Activated CD4-positive, alpha-beta memory T cell treated with anti-CD3 and anti-CD28 coated beads, Interleukin-2, amount 10 ng/mL, durations not matched to agents 7 days and 5 days (primary cell): ENCODE measurements around the gene BCAS3. TPM values are rescaled to one million over a fixed set of nuclear protein-coding genes. Genes with fewer than 3 reads are reported as not detected.

Experiments used
- CTCF ChIA-PET: fragments of 350-600 bp; sonication (Branson Sonifier 250); formaldehyde crosslinking; loops from one replicate; lab custom pipeline; 2021; ENCODE audit warnings: antibody characterized with exemption, inconsistent platforms; lab: Charles Lee
- POLR2A ChIA-PET: fragments of 350-600 bp; sonication (Branson Sonifier 250); formaldehyde crosslinking; loops from one replicate; lab custom pipeline; 2021; ENCODE audit warnings: antibody characterized with exemption; lab: Charles Lee
- DNase-seq: peaks from one replicate; pipeline ENCODE4 v3.0.0-alpha.2; 2020
- H3K27ac Mint-ChIP-seq: one replicate; pipeline ENCODE4 v1.8.0; 2021; ENCODE audit warnings: mild to moderate bottlenecking, mixed read lengths
- H3K27me3 Mint-ChIP-seq: one replicate; pipeline ENCODE4 v1.8.0; 2021; ENCODE audit warnings: mixed read lengths
- H3K36me3 Mint-ChIP-seq: one replicate; pipeline ENCODE4 v1.8.0; 2021; ENCODE audit warnings: low read depth, mixed read lengths
- H3K4me1 Mint-ChIP-seq: one replicate; pipeline ENCODE4 v1.8.0; 2021; ENCODE audit warnings: mixed read lengths
- H3K4me3 Mint-ChIP-seq: one replicate; pipeline ENCODE4 v1.8.0; 2021; ENCODE audit warnings: mild to moderate bottlenecking, mixed read lengths
- H3K9me3 Mint-ChIP-seq: one replicate; pipeline ENCODE4 v1.8.0; 2021; ENCODE audit warnings: mixed read lengths
- total RNA-seq, 2 experiments: library from RNA; stranded (reverse); gene quantifications; one replicate each; pipeline ENCODE4 v1.2.3, GENCODE V29; 2021

The BCAS3 gene
- total RNA-seq, 2 experiments from 2014 or later: 16.2 to 19.8 TPM

DNA sequence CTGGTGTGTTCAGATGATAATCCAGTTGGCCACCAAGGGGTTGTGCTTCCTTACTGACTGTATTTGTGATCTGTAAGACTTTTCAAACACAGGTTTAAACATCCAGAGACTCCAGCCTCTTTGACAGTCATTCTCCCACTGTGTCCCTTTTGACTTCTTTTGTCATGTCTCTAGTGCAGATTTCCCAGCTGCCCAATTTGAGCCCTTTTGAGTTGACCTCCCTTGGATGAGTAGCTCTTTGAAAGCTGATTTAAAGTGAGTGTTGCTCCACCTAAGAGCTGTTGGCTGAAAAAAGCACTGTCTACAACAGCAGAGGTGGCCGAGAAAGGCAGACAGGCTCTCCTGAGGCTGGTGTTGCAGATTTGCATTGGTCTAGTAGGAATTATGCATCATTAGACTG, 533.6 kb downstream of the BCAS3 start:
- Mint-ChIP-seq H3K9me3 (no peaks in the 10 kb centered on the region), H3K27ac (no peak overlapping the region), H3K4me1 (no peaks in the 10 kb centered on the region), H3K36me3 (no peaks in the 10 kb centered on the region), H3K27me3 (no peaks in the 10 kb centered on the region), H3K4me3 (no peak overlapping the region)
- CTCF ChIA-PET: no interaction called here
- DNase-seq: no peak
- POLR2A ChIA-PET: interaction anchor here (1.1 kb wide), 1 partner anchor 10 kb away, joined by 3 read pairs; no protein-coding TSS in a partner anchor

DNA sequence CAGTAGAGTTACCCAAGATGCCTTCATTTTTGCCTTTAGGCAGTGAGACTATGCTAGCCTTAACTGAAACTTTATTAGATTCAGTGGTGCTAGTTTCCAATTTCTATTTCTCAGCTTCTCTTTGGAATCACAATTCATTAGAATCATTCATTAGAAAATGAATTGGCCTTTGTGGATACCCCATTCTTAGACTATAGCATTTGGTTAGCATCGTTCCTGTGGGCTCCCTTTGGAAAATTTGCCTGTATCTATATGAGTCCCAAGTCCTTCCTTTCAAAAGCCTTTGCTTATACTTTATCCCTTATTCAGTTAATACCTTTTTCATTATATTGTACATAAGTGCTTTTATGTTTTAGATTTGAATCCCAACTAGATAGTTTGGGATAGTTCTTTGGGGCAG, 535.0 kb downstream of the BCAS3 start:
- ChIA-PET CTCF (no interaction called here), POLR2A (no interaction called here)
- no peaks in the 10 kb centered on the region for H3K9me3 Mint-ChIP-seq
- peaks cover 2% of the 10 kb centered on the region for H3K4me1 Mint-ChIP-seq
- no peaks in the 10 kb centered on the region for H3K36me3 Mint-ChIP-seq
- H3K4me3 Mint-ChIP-seq: no peak overlapping the region
- no peaks in the 10 kb centered on the region for H3K27me3 Mint-ChIP-seq
- H3K27ac Mint-ChIP-seq: no peak overlapping the region
- DNase-seq: no peak

DNA sequence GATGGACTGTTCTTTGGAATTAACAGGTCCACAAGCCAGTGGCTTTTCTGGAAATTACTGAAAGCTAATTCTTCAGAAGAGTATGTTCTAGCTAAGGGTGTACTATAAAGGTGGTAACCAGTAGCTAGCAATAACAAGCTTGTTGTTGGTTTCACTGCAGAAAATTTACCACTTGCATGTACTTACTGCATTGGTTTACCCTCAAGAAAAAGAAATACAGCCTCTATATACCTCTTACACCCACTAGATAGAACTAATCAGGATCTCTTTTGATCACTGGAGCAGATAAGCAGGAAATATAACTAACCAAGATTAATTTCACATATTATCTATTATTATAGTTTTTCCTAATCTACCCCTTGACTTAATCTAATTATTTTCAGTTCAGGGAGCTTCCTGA, 537.1 kb downstream of the BCAS3 start:
- Mint-ChIP-seq H3K9me3 (no peaks in the 10 kb centered on the region), H3K4me1 (peaks cover 23% of the 10 kb centered on the region)

DNA sequence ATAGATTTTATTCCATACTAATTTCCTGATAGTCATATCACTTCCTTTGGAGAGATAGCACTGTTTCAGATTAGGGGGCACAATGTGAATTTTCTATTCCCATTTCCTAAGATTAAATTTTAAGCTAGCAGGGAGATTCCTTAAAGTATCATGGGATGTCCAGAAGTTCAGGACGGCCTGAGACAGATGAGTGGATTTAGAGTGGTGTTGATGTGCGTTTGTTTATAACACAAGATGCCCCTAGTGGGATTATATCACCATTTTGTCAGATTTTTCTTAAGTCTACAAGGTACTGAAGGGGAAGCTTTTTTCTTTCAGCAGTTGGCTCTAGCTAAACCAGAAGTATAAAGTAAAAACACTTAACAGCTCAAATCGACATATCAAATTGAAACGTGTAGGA, 538.4 kb downstream of the BCAS3 start:
- Mint-ChIP-seq H3K4me1 (peaks cover 32% of the 10 kb centered on the region), H3K9me3 (no peaks in the 10 kb centered on the region), H3K4me3 (no peak overlapping the region), H3K36me3 (no peaks in the 10 kb centered on the region), H3K27me3 (no peaks in the 10 kb centered on the region), H3K27ac (no peak overlapping the region)
- ChIA-PET CTCF (no interaction called here), POLR2A (no interaction called here)
- DNase-seq: no peak

More for the DNA sequence above, 537.1 kb downstream of the BCAS3 start:
- ChIA-PET CTCF (no interaction called here), POLR2A (no interaction called here)
- H3K4me3 Mint-ChIP-seq: no peak overlapping the region
- no peak overlapping the region for H3K27ac Mint-ChIP-seq
- DNase-seq: no peak
- no peaks in the 10 kb centered on the region for H3K36me3 Mint-ChIP-seq
- H3K27me3 Mint-ChIP-seq: no peaks in the 10 kb centered on the region

DNA sequence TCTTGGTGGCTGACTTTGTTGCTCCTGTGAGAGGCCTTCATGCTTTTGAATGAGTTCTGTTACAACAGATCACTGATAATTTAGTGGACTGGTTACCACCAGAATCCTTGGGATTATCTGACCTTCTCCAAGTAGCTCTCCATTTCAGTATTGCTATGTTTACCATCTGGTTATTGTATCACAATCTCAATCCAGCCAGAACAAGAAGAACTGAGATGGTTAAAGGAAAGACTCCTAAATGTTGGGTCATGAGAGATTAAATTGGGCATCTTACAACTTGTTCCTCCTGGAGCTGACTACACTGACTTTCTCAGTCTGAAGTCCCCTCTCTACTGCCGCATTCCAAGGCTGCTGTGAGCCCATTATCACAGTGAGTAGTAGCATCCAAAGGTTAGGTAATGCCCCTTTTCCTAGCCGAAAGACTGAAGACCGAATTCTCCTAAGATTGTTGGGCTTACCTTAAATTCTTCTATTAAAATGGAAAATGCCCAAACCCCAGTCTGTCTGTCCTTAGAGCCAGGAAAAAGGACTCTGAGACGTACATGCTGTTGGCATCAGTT, 540.3 kb downstream of the BCAS3 start:
- Mint-ChIP-seq H3K4me3 (no peak overlapping the region), H3K27ac (no peak overlapping the region), H3K27me3 (no peaks in the 10 kb centered on the region), H3K36me3 (no peaks in the 10 kb centered on the region), H3K4me1 (peaks cover 51% of the 10 kb centered on the region), H3K9me3 (no peaks in the 10 kb centered on the region)
- ChIA-PET CTCF (no interaction called here), POLR2A (no interaction called here)
- no peak for DNase-seq

DNA sequence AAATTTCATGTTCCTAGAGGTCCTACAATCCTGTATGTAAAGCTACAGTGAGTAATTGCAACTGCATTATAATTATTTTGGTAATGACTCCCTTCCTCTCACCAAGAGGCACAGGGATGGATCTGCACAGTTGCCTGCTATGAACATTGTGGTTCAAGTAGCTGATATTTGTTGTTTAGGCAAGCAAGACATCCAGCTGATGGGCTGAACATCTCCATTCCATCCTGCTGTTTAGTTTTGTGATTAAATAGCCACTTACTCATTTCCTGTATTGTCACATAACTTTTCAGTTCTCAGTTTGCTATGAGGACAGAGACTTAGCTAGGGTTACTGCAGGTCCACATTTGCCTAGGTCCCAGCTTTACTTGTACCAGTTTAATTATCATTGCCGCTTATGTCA, 540.8 kb downstream of the BCAS3 start:
- Mint-ChIP-seq H3K27me3 (no peaks in the 10 kb centered on the region), H3K4me3 (no peak overlapping the region), H3K36me3 (no peaks in the 10 kb centered on the region), H3K9me3 (no peaks in the 10 kb centered on the region), H3K27ac (peak overlapping the region; percentile 11), H3K4me1 (peaks cover 52% of the 10 kb centered on the region)
- ChIA-PET CTCF (no interaction called here), POLR2A (no interaction called here)
- DNase-seq: no peak

DNA sequence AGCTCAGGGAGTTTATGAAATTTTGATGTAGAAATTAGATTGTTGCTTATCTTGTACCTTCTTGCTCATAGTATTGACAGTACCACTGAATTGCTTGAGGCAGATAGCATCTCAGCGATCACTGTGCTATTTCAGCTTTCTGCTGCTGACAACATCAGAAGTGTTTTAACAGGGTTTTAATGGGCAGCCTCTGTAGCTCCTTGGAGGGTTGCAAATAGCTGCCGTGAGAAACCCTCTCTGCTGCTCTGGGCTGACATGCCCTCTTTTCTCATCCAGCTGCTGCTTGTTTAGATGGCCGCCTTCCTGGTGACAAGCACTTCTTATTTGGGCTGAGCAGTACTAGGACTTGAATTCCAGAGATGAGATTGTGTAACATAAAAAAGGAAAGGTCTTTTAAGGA, 541.8 kb downstream of the BCAS3 start:
- ChIA-PET POLR2A (no interaction called here), CTCF (no interaction called here)
- no peaks in the 10 kb centered on the region for H3K36me3 Mint-ChIP-seq
- no peak for DNase-seq
- H3K9me3 Mint-ChIP-seq: no peaks in the 10 kb centered on the region
- peaks cover 59% of the 10 kb centered on the region for H3K4me1 Mint-ChIP-seq
- H3K27ac Mint-ChIP-seq: no peak overlapping the region
- H3K4me3 Mint-ChIP-seq: no peak overlapping the region
- no peaks in the 10 kb centered on the region for H3K27me3 Mint-ChIP-seq

DNA sequence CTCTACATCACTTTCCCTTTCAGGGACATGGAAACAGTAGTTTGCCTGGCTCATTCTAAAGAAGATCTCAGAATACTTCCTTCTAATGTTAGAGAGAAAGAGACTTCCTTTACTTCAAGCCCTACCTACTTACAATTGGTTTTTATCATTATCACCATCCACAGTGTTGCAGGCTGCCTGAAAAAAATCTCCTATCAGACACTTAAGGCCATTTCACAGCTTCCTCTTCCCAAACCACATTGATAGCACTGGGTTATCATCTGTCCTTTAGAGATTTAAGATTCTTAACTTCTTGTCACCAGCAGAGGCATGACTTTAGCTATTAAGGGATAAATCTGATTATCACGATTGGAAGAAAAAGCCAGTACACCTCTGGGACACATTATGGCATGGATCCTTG, 543.5 kb downstream of the BCAS3 start:
- no peak for DNase-seq
- Mint-ChIP-seq H3K4me1 (peaks cover 62% of the 10 kb centered on the region), H3K36me3 (no peaks in the 10 kb centered on the region), H3K27me3 (no peaks in the 10 kb centered on the region), H3K27ac (peak overlapping the region; percentile 91), H3K4me3 (peak overlapping the region; percentile 52), H3K9me3 (no peaks in the 10 kb centered on the region)
- CTCF ChIA-PET: interaction anchor here (1.5 kb wide), 1 partner anchor 16 kb away, joined by 3 read pairs; no protein-coding TSS in a partner anchor
- POLR2A ChIA-PET: interaction anchor here (1.2 to 2.0 kb wide), 3 partner anchors 9 to 173 kb away, joined by 3 to 4 read pairs (median 3); no protein-coding TSS in a partner anchor

DNA sequence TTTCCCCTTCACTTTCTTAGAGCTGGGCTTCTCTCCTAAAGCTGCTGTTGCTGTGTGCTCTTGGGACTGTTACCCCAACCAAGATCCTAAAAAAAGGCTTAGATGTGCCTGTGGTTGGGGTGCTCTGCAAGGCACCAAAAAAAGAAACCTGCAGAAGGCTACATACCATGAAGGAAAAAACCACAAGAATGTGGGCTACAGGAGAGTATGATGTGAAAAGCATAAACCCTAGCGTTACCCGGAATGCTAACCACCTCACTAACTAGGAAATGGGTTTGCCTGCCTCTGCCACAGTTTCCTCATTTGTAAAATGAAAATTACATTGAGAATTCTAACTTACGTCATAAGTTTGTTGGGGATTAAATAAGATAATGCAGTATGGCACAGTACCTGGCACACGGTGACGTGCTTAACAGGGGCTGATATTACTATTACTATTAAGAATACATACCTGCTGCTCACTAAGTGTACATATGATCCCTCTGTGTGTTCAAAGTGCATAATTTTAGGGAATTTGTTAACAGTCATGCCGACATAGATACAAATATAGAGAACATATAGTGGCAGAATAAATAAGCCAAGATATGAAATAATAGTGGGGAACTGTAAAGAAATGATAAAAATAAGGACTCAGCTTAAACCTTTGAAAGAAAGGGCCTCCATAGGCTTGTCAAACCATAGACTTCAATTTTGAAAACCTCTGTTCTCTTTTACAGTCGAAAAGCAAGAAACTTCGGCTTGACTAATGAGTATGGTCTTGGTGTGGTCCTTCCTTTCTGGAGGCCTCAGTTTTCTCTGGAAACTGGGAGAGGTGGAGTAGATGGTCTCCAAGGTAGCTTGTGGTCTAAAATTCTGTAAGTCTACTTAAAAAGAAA, 544.2 kb downstream of the BCAS3 start:
- Mint-ChIP-seq H3K4me1 (peaks cover 62% of the 10 kb centered on the region), H3K4me3 (peak overlapping the region; percentile 52), H3K9me3 (no peaks in the 10 kb centered on the region), H3K27me3 (no peaks in the 10 kb centered on the region), H3K27ac (peak overlapping the region; percentile 91), H3K36me3 (no peaks in the 10 kb centered on the region)
- POLR2A ChIA-PET: interaction anchor here (1.0 to 2.0 kb wide), 9 partner anchors 9 to 172 kb away, joined by 3 to 4 read pairs (median 4); no protein-coding TSS in a partner anchor
- CTCF ChIA-PET: interaction anchor here (2.0 kb wide), 1 partner anchor 137 kb away, joined by 6 read pairs; no protein-coding TSS in a partner anchor
- DNase-seq: peak; percentile 48

DNA sequence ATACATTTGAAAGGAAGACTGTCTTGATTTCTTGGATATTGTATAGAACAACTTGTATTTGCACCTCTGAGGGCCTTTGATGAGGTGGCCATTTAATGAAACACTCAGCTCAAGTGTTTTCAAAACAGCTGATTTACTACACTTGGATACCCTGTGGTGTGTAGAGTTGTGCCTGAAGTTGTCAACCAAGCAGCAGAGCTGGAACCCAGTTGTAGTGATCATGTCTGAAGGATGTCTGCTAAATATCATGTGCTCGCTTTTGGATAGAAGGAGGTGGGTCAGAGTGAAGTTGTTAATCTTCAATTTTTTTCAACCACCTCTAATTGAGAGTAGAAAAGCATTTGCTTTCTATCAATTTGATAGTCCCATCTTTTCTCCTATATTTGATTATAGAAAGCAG, 546.1 kb downstream of the BCAS3 start:
- Mint-ChIP-seq H3K27me3 (no peaks in the 10 kb centered on the region), H3K36me3 (peaks cover 2% of the 10 kb centered on the region), H3K4me1 (peaks cover 50% of the 10 kb centered on the region), H3K9me3 (no peaks in the 10 kb centered on the region), H3K27ac (peak overlapping the region; percentile 91), H3K4me3 (no peak overlapping the region)
- POLR2A ChIA-PET: interaction anchor here (1.3 to 1.5 kb wide), 3 partner anchors 7 to 85 kb away, joined by 3 to 5 read pairs (median 4); no protein-coding TSS in a partner anchor
- DNase-seq: no peak
- CTCF ChIA-PET: interaction anchor here (0.5 to 2.0 kb wide), 2 partner anchors 135 to 692 kb away, joined by 3 to 6 read pairs; no protein-coding TSS in a partner anchor

DNA sequence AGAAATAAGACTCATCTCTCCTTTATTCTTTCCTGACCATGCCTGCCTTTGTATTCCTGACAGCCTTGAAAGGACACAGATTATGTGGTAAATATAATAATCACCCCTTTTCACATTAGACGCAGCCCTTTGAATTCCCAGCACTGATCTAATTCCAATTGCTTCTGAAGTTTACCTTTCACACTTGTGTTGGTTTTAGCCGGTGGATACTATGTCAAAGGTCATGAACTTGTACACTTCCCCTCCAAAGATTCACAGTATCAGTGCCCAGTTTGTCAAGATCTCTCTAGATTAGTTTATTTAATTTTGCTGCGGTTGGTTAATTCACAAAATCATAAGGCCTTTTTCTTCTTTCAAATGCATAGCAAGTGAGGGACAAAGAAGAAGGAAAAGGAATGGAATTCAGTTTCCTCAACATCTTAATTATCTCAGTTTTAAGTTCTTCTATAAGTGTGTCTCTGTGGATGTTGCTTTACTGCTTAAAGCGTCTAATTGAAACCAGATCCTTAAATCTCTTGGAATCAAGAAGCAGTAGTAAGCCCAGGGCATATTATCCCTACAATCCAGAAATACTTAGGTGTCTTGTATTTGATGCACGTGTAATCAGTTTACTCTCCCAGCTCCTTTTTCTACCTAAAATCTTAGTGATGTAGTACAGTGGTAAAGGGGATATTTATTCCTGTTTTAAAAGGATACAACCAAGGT, 547.7 kb downstream of the BCAS3 start:
- DNase-seq: no peak
- Mint-ChIP-seq H3K27me3 (no peaks in the 10 kb centered on the region), H3K36me3 (peaks cover 2% of the 10 kb centered on the region), H3K4me1 (peaks cover 36% of the 10 kb centered on the region), H3K9me3 (no peaks in the 10 kb centered on the region), H3K4me3 (no peak overlapping the region), H3K27ac (no peak overlapping the region)
- ChIA-PET POLR2A (interaction anchor here (1.0 kb wide), 1 partner anchor 12 kb away, joined by 3 read pairs; no protein-coding TSS in a partner anchor), CTCF (interaction anchor here (0.7 kb wide), 1 partner anchor 262 kb away, joined by 3 read pairs; no protein-coding TSS in a partner anchor)

DNA sequence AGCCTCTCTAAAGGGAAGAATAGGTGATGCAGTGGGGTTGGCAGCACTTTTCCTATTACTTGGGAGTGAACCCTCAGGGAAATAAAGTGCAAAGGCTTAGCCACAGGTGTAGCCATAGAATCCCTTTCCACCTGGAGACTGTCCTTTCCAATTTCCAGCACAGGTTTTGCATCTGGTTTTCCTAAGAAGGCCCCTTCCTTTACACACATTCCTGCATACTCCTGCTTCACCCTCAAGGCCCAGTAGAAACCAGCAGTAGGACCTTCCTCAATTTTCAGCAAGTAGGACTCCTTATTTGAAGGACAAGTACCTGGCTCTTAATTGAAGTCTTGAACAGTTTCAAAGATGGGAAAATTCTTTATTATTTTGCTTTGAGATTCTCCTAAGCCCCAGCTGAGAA, 550.2 kb downstream of the BCAS3 start:
- POLR2A ChIA-PET: no interaction called here
- CTCF ChIA-PET: no interaction called here

More for the DNA sequence above, 550.2 kb downstream of the BCAS3 start:
- no peak overlapping the region for H3K27ac Mint-ChIP-seq
- H3K4me1 Mint-ChIP-seq: peaks cover 25% of the 10 kb centered on the region
- H3K9me3 Mint-ChIP-seq: no peaks in the 10 kb centered on the region
- no peak overlapping the region for H3K4me3 Mint-ChIP-seq
- H3K36me3 Mint-ChIP-seq: peaks cover 2% of the 10 kb centered on the region
- no peaks in the 10 kb centered on the region for H3K27me3 Mint-ChIP-seq
- no peak for DNase-seq
